DND-41 (cell line): Measurements from ENCODE around the gene PRKAR1B.

Experiments used
- ATAC-seq: fragments of 200-7000 bp; cut with Tn5 transposase; 3 replicates; pipeline ENCODE4 v1.9.1; 2021; ENCODE audit warnings: low read depth; ENCODE audit not compliant: insufficient read depth
- DNase-seq: peaks from one replicate; pipeline ENCODE4 v3.0.0-alpha.2; 2020
- H2AFZ ChIP-seq: 2 replicates; pipeline ENCODE4 v1.6.0; 2012; ENCODE audit warnings: low read depth, low read length
- H3K27ac ChIP-seq: 2 replicates; pipeline ENCODE4 v1.5.1; 2012; ENCODE audit warnings: low read length, inconsistent platforms
- H3K27me3 ChIP-seq: fragments of 200-600 bp; sonication (generic); 2 replicates; pipeline ENCODE4 v1.6.0; 2012; ENCODE audit warnings: low read length, mild to moderate bottlenecking, inconsistent platforms; ENCODE audit not compliant: insufficient read depth, poor library complexity
- H3K36me3 ChIP-seq: 2 replicates; pipeline ENCODE4 v1.5.1; 2012; ENCODE audit warnings: low read length, inconsistent platforms; ENCODE audit not compliant: insufficient read depth
- H3K4me1 ChIP-seq: 2 replicates; pipeline ENCODE4 v1.5.1; 2012; ENCODE audit warnings: mild to moderate bottlenecking, low read length; ENCODE audit not compliant: insufficient read depth
- H3K4me2 ChIP-seq: 2 replicates; pipeline ENCODE4 v1.6.0; 2012; ENCODE audit warnings: mild to moderate bottlenecking, moderate library complexity, low read length, inconsistent platforms; ENCODE audit not compliant: insufficient read depth
- H3K4me3 ChIP-seq, 2 experiments: fragments of 200-600 bp in 1 of 2; shearing (Covaris generic) in 1 of 2; 2 replicates each; pipeline ENCODE4 v1.5.1; 2012 to 2016; ENCODE audit warnings: inconsistent platforms in 2 of 2, low read length in 2 of 2, mild to moderate bottlenecking in 2 of 2, low read depth in 1 of 2, moderate library complexity in 1 of 2
- H3K79me2 ChIP-seq: 2 replicates; pipeline ENCODE4 v1.6.0; 2012; ENCODE audit warnings: low read length, inconsistent platforms; ENCODE audit not compliant: insufficient read depth
- H3K9ac ChIP-seq: 2 replicates; pipeline ENCODE4 v1.6.0; 2012; ENCODE audit warnings: low read depth, mild to moderate bottlenecking, inconsistent platforms, low read length, moderate library complexity
- H3K9me3 ChIP-seq: 2 replicates; pipeline ENCODE4 v1.5.1; 2012; ENCODE audit warnings: low read length, moderate library complexity, mild to moderate bottlenecking, inconsistent platforms; ENCODE audit not compliant: insufficient read depth, severe bottlenecking
- H4K20me1 ChIP-seq: 2 replicates; pipeline ENCODE4 v1.6.0; 2012; ENCODE audit warnings: low read length; ENCODE audit not compliant: insufficient read depth
- CTCF ChIP-seq: IDR thresholded peaks from 2 replicates; pipeline ENCODE4 v1.5.1; 2012; ENCODE audit warnings: borderline replicate concordance, low read length, moderate library complexity, mild to moderate bottlenecking; ENCODE audit not compliant: poor library complexity, severe bottlenecking; ENCODE audit errors: extremely low read depth
- EZH2 ChIP-seq: IDR thresholded peaks from 3 replicates; pipeline ENCODE4 v1.6.1; 2012; ENCODE audit warnings: borderline replicate concordance, low read depth, mild to moderate bottlenecking, moderate library complexity, low read length, inconsistent platforms; ENCODE audit not compliant: severe bottlenecking

Gene PRKAR1B

GRCh38 chr7:727104-727805 is at the start of gene PRKAR1B:
TSS of gene PRKAR1B (minus strand) at chr7:727281. CDS start at chr7:711505, 15,776 bp downstream.
- H3K4me1 ChIP-seq = peaks cover 35% of the 10 kb centered on the region
- H2AFZ ChIP-seq = peak within 1 kb of the TSS; percentile 69
- H3K36me3 ChIP-seq = peaks cover 61% of the 10 kb centered on the region
- H3K79me2 ChIP-seq = peaks cover 77% of the 10 kb centered on the region
- ATAC-seq (peak; percentile 67), DNase-seq (peak; percentile 62)
- H3K27me3 ChIP-seq = no peaks in the 10 kb centered on the region
- H3K27ac ChIP-seq = peak within 1 kb of the TSS; percentile 83
- H3K4me3 ChIP-seq = peak within 1 kb of the TSS; percentile 40 to 77; a peak in 3 of 4 replicates
- H4K20me1 ChIP-seq = peaks cover 23% of the 10 kb centered on the region
- peak within 1 kb of the TSS; percentile 85 for H3K4me2 ChIP-seq
- H3K9me3 ChIP-seq = peaks cover 27% of the 10 kb centered on the region
- H3K9ac ChIP-seq = peak within 1 kb of the TSS; percentile 79
- TF ChIP-seq CTCF = no peak

- Histone ChIP-seq H3K9ac (no peak overlapping the region), H3K9me3 (no peaks in the 10 kb centered on the region), H2AFZ (no peak overlapping the region), H3K36me3 (peaks cover 97% of the 10 kb centered on the region), H3K4me3 (no peak overlapping the region), H3K4me1 (no peaks in the 10 kb centered on the region), H3K27ac (no peak overlapping the region), H3K27me3 (no peaks in the 10 kb centered on the region), H3K4me2 (no peak overlapping the region), H4K20me1 (0 out of 2 replicates have a peak, but pooled peaks cover 3% of the 10 kb centered on the region), H3K79me2 (no peaks in the 10 kb centered on the region)
- DNase-seq (no peak), ATAC-seq (no peak)
- TF ChIP-seq CTCF = no peak
- no peak for TF ChIP-seq EZH2
These were observed 49.3 kb upstream of the PRKAR1B start for GRCh38 chr7:776381-776780.

GRCh38 chr7:774161-775109 is 47.4 kb upstream of the PRKAR1B start:
- H3K27ac ChIP-seq = no peak overlapping the region
- no peaks in the 10 kb centered on the region for H3K9me3 ChIP-seq
- H3K79me2 ChIP-seq = no peaks in the 10 kb centered on the region
- peak; percentile 46 for DNase-seq
- peaks cover 3% of the 10 kb centered on the region; the same call in 1 of the 2 replicates for H4K20me1 ChIP-seq
- no peak overlapping the region for H3K4me3 ChIP-seq
- H3K36me3 ChIP-seq = peaks cover 96% of the 10 kb centered on the region
- H3K27me3 ChIP-seq = no peaks in the 10 kb centered on the region
- peak; percentile 75 for ATAC-seq
- TF ChIP-seq EZH2 (no peak), CTCF (peak; percentile 90)
- H3K4me1 ChIP-seq = no peaks in the 10 kb centered on the region
- no peak overlapping the region for H2AFZ ChIP-seq
- no peak overlapping the region for H3K9ac ChIP-seq
- H3K4me2 ChIP-seq = no peak overlapping the region
